Stimulated activated naive CD8-positive, alpha-beta T cell treated with anti-CD3 and anti-CD28 coated beads, Interleukin-15, Interleukin-2, amounts not matched to agents 100 U/mL and 50 U/mL, for 24 hours (primary cell): ENCODE results near the gene GATC.
"Not testable (repeated sequence)": the region's sequence is repeated elsewhere in the genome, so short reads cannot be mapped to it uniquely, and the experiment has no call there.

Source experiments
- ATAC-seq: fragments of 150-1000 bp; cut with Tn5 transposase; one replicate; pipeline ENCODE4 v1.10.0; 2021
- DNase-seq: peaks from one replicate; pipeline ENCODE4 v3.0.0; 2021

GATC gene

DNA sequence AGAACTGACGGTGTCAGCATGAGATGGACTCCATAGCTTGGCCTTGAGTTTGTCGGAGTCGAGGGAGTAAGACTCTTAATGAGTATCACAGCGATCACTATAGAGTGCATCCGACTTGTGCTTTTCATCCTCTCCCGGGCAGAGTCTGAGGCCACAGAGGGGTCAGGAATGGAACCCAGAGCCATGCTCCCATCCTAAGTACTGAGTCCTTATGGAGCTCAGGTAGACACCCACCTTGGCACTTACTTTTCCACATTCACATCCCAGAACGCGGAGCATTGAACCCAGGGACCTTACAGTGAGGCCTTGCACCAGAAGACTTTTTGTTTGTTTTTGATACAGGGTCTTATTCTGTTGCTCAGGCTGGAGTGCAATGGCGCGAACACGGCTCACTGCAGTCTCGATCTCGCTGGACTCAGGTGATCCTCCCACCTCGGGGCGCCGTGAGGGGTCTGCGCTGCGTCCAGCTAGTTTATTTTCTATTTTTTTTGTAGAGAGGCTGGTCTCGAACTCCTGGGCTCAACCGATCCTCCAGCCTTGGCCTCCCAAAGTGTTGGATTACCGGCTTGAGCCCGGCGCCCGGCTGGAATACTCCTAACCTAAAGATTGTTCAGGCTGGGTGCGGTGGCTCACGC lies 24.0 kb downstream of the GATC start:
- ATAC-seq (peak; percentile 16), DNase-seq (no peak)

DNA sequence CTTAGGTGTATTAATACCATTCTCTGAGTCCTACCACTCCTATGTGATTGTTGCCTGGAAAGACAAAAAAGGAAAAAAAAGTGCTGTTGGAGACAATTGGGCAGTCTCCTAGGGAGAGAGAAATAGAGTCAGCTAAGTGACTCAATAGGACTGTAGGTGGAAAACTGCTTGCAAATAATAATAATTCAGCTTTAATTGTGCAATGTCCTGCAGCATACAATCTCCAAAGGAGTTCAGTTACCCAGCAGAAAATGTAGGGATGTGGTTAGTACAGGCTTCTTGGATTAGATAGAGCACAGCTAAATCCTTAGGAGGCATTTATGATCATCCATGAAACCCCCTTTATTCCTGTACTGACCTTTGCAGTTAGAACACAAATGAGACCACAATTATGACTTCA lies 26.3 kb downstream of the GATC start:
- no peak for ATAC-seq
- no peak for DNase-seq

DNA sequence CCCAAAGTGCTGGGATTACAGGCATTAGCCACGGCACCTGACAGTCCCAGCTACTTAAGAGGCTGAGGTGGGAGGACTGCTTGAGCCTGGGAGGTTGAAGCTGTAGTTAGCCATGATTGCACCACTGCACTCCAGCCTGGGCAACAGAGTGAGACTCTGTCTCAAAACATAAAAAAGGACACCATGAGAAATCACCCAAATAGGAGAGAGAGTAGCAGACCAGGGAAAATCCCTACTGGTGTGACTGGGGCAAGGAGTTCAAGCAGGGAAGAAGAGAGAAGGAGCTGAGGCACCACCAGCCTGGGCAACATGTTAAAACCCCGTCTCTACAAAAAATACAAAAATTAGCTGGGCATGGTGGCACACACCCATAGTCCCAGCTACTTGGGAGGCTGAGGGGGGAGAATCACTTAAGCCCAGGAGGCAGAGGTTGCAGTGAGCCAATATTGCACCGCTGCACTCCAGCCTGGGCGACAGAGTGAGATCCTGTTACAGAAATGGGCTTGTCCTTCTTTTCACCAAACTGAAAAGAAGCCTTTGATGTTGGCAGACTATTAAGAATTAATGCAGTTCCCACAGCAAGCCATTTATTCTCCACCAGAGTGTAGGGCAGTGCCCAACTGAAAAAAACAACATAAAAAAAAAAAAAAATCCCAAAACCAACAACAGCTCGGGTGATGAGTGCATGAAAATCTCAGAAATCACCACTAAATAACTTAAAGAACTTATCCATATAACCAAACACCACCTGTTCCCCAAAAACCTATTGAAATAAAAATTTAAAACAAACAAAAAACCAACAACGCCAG lies 27.8 kb downstream of the GATC start:
- no peak for ATAC-seq
- no peak for DNase-seq

DNA sequence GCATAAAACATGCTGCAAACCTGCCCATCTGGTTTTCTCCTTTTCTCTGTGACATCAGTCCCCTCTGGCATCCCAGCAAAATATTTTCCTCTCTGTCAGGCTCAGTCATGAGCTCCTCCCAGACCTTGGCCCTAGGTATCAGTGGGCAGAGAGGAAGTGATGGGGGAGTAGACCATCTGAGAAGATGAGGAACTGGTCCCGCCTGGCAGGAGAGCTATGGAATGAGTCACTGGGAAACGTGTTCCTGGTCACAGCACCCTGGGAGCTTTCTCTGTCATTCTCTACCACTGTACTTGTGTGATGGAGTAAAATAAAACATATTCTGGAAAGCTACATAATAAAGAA lies 28.3 kb downstream of the GATC start:
- no peak for ATAC-seq

DNA sequence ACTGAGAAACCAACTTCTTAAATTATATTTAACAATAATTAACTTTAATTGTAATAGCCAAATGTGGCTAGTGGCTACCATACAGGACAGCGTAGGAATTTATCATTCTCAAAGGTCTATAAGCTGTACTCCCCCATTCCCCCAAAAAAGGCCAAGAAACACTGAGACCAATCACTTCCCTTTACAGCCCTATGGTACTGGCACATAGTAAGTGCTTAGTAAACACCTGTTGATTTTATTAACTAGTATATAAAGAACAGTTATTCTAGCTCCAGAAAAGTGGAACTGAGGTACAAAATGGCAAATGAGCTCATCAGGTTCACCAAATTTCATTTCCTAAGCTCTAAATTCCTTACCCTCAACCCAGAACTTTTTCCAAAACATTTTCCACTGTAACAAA lies 29.4 kb downstream of the GATC start:
- ATAC-seq = no peak
- no peak for DNase-seq

More for the DNA sequence above, 28.3 kb downstream of the GATC start:
- DNase-seq = no peak

DNA sequence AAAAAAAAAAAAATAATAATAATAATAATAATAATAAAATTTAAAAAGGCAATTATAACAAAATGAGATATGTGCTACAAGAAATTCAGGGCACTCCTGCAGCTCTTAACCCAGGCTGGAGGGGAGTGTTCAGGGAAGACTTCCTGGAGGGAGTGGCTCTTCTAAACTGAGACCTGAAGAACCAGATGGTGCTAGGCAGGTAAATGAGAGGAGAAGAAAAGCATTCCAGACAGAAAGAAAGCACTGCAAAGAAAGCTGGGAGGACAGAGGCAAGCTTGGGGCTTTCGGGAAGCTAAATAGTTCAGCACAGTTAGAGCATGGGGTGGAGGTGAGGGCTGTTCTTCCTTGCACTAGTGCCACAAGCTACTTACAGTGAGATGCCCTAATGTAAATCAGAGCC lies 33.2 kb downstream of the GATC start:
- ATAC-seq (no peak), DNase-seq (no peak)

DNA sequence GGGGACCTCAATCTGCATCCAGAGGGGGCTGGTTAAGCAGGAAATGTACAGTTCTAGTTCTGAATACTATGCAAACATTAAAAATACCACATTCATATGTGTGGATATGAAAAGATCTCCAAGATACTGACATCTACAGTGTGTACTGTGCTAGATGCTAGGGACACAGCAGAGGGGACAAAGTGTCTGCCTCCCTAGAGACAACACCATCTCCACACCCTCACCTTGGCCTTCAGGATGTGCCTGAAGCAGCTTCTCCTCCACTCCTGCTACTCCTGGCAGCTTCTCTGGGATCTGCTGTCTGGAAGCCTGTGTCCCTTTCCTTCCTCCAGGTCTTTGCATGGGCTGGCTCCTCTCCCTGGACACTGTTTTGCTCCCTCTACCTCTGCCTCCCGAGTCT lies 34.0 kb downstream of the GATC start:
- DNase-seq = no peak
- no peak for ATAC-seq

DNA sequence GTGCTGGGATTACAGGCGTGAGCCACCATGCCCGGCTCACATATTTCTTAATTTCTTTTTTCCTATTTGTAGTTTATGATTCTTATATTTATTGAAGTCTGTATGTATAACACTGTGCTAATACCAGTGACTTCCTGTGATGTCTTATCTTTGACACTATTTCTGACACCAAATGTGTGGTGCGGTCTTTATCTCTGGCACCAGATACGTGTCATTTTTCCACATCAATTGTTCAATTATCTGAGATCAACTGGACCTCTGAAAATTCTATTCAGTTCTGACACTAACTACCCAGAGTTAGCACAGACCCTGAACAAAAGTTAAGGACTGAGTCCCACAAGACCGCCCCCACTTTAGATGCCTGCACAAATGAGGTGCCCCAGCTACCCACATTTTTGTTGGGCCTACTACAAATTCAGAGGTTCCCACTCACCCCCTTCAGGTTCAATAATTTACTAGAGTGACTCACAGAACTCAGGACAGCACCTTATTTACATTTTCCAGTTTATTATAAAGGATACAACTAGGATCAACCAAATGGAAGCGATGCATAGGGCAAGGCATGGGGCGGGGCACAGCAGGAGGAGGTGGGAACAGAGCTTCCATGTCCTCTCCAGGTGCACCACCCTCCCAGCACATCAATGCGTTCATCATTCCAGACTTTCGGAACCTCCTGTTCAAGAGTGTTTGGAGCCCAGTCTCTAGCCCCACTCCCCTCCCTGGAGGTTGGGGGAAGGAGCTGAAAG lies 35.0 kb downstream of the GATC start:
- no peak for DNase-seq
- peak; percentile 36 for ATAC-seq

DNA sequence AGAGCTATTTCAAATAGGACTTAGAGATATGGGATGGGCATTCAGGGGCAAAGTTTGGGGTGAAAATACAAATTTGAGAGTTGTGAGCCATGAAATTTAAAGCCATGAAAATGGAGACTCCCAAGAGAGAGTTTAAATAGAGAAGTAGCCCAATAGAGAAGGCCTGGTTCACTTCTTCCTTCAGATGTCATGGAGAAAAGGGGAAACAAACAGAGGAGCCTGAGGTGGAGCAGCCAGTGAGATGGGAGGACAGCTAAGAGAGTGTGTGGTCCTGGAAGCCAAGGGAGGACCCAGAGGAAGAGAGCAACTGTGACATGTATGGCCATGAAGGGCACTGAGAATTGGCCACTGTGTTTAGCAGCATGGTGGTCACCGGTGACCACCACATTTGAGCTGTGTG lies 37.4 kb downstream of the GATC start:
- ATAC-seq = no peak
- no peak for DNase-seq

DNA sequence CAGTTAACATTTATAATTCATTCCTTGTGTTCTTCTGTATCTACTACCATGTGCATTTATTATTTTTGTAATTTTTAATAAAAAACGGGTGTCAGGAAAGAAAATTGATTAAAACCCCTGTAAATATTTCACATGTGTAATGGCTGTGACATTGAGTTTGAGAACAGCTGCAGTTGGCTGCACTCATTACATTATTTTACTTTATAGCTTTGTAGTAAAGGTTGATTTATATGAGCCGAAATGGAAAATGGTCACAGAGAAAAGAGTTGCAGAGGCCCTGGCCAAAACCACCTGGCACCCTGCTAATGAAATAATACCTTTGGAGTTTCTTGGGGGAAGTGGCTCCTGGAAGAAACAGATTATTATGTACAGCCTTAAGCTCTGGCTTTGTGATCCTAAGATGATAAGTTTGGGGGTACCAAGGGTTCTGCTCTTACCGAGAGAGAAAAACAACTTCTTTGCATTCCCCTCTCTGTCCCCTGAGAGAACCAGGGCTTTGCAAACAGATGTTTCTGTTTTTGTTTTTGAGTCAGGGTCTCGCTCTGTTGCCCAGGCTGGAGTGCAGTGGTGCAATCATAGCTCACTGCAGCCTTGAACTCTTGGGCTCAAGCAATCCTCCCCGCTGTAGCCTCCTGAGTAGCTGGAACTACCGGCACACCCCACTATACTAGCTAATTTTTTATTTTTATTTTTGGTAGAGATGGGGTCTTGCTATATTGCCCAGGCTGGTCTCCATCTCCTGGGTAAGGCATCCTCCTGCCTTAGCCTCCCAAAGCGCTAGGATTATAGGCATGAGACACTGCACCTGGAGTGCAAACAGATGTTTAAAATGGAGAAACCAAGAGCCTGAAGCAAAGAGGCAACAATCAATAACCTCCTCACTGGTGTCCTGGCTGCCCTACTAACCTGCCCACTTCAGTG lies 40.0 kb downstream of the GATC start:
- ATAC-seq = no peak
- no peak for DNase-seq

DNA sequence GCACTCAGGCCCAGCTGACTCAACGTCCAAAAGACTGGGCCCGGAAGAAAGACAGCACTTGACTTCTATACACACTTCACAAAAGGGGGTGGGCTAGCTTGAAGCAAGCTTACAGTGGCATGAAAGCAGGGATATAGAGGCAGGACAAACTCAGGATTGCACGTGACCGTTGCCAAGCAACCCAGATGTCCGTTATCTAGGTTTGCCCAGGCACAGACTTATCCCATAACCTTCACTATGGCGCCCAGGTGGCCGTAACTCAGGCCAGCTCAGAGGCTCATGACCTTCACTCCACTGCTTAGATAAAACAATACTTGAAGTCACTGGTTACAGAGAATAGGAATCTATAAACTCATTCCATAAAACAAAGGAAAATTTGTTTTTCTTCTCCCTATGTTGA lies 41.3 kb downstream of the GATC start:
- not testable (repeated sequence) for DNase-seq, ATAC-seq

DNA sequence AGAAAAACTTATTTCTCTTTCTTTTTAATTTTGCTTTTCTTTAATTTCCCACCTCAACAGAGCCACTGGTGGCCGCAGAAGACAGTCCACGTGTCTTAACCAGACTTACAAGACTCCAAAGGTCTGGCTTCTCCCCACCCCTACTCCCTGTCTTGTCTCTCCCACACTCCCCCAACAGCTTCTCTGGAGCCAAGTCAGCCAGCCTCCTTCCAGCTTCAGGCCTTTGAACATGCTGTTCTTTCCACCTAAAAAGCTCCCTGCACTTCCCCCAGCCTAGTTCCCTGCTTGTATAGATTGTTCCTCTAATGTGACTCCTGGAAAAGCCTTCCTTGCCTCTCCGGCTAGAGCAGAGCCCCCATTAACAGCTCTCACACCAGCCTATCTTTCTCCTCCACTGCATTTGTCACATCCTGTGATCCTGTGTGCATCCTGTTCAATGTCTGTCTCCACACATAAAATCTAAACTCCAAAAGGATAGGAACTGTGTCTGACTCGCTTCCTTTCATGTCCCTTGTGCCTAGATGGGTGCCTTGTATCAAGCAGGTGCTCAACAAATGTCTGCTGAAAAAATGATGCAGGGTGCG lies 41.9 kb downstream of the GATC start:
- ATAC-seq (no peak), DNase-seq (no peak)

DNA sequence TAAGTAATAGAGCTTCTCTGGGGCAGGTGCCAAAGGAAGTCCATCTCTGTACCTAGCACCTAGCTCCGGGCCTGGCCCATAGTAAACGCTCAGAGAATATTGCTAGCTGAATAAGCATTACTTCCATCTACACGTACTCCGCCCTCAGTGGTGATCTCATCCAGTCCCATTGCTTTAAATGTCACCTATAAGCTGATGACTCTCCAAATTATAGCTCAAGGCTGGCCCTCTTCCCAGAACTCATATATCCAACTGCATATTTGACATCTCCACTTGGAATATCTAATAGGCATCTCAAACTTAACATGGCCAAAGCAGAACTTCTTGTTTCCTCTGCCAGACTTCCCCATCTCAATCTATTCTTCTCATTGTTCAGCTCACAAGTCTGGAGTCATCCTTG lies 42.8 kb downstream of the GATC start:
- no peak for DNase-seq
- ATAC-seq = no peak

DNA sequence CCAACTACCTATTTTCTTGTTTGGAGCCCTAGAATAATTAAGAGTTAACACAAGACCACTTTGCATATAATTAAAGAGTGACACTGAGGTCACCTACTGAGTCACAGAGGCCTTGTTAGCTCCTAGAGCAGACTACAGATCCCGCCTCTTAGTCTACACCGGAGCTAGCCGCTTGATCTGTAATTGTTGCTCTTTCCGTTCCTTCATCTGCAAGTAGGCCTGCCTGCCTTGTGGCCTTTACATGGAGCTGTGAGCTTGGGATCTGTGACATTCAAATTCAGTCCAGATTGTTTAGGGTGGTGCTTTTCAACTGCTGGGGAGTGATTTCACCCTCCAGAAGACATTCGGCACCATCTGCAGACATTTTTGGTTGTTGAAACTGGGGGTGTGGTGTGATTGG lies 44.1 kb downstream of the GATC start:
- ATAC-seq = no peak
- no peak for DNase-seq

DNA sequence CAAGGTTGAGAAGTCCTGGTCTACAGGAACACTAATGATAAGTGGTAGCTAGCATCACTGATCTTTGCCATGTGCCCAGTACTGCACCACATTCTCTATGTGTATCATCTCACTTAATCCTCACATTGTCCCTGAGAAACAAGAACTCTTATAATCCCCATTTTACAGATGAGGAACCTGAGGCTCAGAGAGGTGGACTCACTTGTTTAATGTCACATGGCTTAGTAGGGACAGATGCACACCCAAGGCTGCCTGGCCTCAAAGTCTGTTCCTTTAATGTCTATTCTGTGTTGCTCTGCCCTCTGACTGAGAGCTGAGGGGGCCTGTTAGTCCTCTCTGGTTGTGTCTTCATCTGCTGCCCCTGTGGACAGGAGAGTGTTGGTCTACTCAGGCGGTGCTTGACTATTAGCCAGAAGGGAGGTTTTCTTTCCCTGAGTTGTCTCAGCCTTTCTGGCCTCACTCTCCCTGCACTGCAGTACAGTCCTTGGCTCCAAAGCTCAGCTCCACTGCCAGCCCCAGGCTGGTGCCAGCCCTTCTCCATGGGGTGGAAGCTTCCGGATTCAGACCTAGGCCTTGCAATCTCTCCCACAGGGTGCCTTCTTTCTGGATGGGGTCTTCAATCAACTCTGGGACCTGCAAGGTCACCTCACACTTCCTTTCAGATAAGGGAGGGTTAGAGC lies 44.7 kb downstream of the GATC start:
- DNase-seq = no peak

DNA sequence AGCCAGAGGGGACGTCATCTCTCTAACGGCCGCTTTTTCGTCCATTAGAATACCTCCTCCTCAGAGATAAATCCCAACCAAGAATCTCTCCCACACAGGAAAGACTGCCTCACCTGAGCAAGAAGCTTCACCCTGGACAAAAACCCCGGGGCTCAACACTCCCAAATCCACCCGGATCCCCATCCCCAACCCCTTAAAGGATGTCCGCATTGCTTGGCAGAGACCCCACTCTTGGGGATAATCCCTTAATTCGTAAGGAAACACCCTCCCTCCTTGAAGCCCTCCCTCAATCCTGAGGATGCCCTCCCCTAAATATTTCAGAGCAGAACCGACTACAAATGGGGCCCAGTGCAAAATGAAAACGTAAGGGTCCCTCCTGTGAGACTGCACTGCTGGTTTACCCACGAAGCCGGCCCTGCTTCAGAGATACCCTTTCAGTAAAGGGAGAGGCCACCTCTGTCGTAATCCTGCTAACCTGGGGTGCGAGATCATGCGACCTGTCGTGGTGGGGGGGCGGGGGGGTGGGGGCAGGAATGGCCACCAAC lies 49.0 kb downstream of the GATC start:
- ATAC-seq (peak; percentile 4), DNase-seq (no peak)

More for the DNA sequence above, 44.7 kb downstream of the GATC start:
- ATAC-seq = no peak

DNA sequence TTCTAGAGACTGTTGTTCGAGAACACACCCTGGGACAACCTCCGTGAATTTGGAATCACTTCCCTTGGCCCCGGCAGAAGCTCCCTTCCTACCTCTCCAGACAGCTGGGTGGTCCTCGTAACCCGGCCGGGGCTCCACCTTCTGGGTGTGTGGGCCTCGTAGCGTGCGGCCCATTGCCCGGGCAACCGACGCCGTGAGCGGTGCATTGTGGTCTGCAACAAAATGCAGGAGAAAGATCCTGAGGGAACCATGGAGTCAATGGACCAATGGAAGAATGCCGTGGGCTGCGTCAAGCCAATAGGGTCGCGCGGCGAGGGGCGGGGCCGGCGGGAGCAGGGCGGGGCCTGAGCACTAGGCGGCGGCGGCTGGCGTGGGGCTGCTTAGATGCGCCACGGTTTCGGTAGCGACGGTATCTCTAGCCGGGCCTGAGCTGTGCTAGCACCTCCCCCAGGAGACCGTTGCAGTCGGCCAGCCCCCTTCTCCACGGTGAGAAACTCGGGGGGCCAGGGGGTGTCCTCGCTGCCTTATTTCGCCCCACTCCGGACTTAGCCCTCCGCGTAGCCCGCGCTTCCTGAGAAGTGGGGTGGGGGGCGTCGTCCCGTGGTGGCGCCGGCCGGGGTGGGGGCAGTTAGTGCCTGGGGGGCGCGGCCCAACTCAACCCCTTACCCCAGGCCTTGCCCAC lies 49.6 kb downstream of the GATC start, which contains the start of gene DYNLL1:
Gene DYNLL1 (plus strand): TSS at position 383 of the 682 bp plus-strand sequence. CDS start 309 bp downstream, outside the sequence.
- DNase-seq (peak; percentile 99), ATAC-seq (peak; percentile 98)

DNA sequence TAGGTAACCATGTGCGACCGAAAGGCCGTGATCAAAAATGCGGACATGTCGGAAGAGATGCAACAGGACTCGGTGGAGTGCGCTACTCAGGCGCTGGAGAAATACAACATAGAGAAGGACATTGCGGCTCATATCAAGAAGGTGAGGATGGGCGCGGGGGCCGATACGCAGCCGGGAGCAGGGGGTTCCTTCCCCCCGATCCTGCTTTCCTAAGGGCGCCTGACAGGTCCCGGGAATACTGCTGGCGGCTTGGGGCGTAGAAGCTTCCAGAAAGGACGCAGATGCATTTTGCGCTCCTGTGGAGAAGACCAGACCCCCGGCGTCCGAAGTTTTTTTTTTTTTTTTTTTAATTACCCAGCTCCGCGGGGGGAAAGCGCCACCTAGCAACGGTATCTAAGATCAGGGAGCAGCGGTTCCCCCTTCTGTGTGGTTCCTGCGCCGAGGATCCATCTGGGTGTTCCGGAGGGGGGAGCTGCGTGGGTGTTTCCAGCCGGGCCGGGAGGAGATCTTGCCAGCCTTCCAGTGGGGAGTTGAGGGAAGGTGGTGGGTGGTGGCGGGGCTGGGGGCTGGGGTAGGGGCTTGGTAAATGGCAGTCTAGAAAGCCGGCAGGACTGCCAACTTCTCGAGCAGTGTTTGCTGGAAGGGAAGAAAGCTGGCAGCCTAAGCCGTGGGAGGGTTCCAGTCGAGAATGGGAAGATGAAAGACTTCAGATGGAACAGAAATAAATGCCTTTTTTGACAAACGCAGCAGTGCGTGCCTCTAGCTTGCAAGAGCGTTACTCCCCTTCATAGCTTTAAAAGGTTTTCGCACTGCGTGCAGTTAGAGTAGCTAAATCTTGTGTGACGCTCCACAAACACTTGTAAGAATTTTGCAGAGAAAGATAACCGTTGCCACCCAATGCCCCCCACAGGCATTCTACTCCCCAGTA lies 50.4 kb downstream of the GATC start:
- DNase-seq (peak; percentile 62), ATAC-seq (peak; percentile 8)
